ENCODE results near the gene PTF1A. TPM values are rescaled to one million over a fixed set of nuclear protein-coding genes. Genes with fewer than 3 reads are reported as not detected.

The PTF1A gene
- total RNA-seq, 1 donor from 2014 or later = 0.51 TPM

DNA sequence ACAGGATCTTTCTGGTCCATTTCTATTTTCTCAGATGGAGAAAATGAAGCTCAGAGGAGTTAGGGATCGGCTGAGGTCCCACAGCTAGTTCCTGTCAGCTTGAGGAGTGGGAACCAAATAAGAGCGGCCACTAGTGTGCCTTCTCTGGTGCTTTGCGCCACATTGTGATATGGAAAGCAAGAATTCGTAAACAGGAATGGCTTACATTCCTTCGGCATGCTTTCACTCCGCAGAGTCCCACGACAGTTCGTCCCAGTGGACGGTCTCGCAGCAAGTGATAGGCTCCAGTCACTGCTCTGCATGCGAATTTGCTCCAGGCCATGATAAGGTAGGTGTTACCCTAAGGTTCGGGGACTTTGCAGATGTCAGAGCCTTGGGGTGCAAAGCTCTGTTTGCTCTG is 41.5 kb upstream of the PTF1A start:
- Mint-ChIP-seq H3K4me1 (ENCODE audit: unreplicated experiment) (no peaks in the 10 kb centered on the region), H3K4me3 (no peak overlapping the region), H3K9me3 (no peaks in the 10 kb centered on the region), H3K27me3 (peaks cover 31% of the 10 kb centered on the region), H3K27ac (no peak overlapping the region), H3K36me3 (no peaks in the 10 kb centered on the region)
- TF ChIP-seq, protein P1, sequence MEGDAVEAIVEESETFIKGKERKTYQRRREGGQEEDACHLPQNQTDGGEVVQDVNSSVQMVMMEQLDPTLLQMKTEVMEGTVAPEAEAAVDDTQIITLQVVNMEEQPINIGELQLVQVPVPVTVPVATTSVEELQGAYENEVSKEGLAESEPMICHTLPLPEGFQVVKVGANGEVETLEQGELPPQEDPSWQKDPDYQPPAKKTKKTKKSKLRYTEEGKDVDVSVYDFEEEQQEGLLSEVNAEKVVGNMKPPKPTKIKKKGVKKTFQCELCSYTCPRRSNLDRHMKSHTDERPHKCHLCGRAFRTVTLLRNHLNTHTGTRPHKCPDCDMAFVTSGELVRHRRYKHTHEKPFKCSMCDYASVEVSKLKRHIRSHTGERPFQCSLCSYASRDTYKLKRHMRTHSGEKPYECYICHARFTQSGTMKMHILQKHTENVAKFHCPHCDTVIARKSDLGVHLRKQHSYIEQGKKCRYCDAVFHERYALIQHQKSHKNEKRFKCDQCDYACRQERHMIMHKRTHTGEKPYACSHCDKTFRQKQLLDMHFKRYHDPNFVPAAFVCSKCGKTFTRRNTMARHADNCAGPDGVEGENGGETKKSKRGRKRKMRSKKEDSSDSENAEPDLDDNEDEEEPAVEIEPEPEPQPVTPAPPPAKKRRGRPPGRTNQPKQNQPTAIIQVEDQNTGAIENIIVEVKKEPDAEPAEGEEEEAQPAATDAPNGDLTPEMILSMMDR (conservative IDR thresholded peaks at IDR 0.05) = no peak
- no peak for DNase-seq (ENCODE audit: extremely low spot score, unreplicated experiment)

GRCh38 chr10:23151071-23151470 is 41.0 kb upstream of the PTF1A start:
- Mint-ChIP-seq H3K27me3 (peaks cover 36% of the 10 kb centered on the region), H3K4me3 (no peak overlapping the region), H3K4me1 (ENCODE audit: unreplicated experiment) (no peaks in the 10 kb centered on the region), H3K36me3 (no peaks in the 10 kb centered on the region), H3K27ac (no peak overlapping the region), H3K9me3 (no peaks in the 10 kb centered on the region)
- TF ChIP-seq, protein P1 (conservative IDR thresholded peaks at IDR 0.05) = no peak
- no peak for DNase-seq (ENCODE audit: extremely low spot score, unreplicated experiment)

GRCh38 chr10:23155169-23155568 is 36.9 kb upstream of the PTF1A start:
- no peak for DNase-seq (ENCODE audit: extremely low spot score, unreplicated experiment)
- Mint-ChIP-seq H3K27ac (no peak overlapping the region), H3K36me3 (no peaks in the 10 kb centered on the region), H3K4me1 (ENCODE audit: unreplicated experiment) (peaks cover 7% of the 10 kb centered on the region), H3K4me3 (no peak overlapping the region), H3K9me3 (no peaks in the 10 kb centered on the region), H3K27me3 (peaks cover 51% of the 10 kb centered on the region)
- TF ChIP-seq, protein P1 (conservative IDR thresholded peaks at IDR 0.05) = no peak

GRCh38 chr10:23156447-23157150 is 35.5 kb upstream of the PTF1A start:
- TF ChIP-seq, protein P1 (conservative IDR thresholded peaks at IDR 0.05) = no peak
- peaks cover 53% of the 10 kb centered on the region for H3K27me3 Mint-ChIP-seq
- H3K4me1 Mint-ChIP-seq (ENCODE audit: unreplicated experiment) = peaks cover 7% of the 10 kb centered on the region
- no peak overlapping the region for H3K27ac Mint-ChIP-seq
- no peak for DNase-seq (ENCODE audit: extremely low spot score, unreplicated experiment)
- H3K4me3 Mint-ChIP-seq = no peak overlapping the region
- H3K9me3 Mint-ChIP-seq = no peaks in the 10 kb centered on the region
- no peaks in the 10 kb centered on the region for H3K36me3 Mint-ChIP-seq

GRCh38 chr10:23157239-23157681 is 34.9 kb upstream of the PTF1A start:
- no peak for DNase-seq (ENCODE audit: extremely low spot score, unreplicated experiment)
- Mint-ChIP-seq H3K36me3 (no peaks in the 10 kb centered on the region), H3K4me1 (ENCODE audit: unreplicated experiment) (peaks cover 7% of the 10 kb centered on the region), H3K9me3 (no peaks in the 10 kb centered on the region), H3K27ac (no peak overlapping the region), H3K27me3 (peaks cover 59% of the 10 kb centered on the region), H3K4me3 (no peak overlapping the region)
- TF ChIP-seq, protein P1 (conservative IDR thresholded peaks at IDR 0.05) = no peak
